Thymus (tissue), 11 donors: ENCODE measurements around the gene NUDT4. TPM values are rescaled to one million over a fixed set of nuclear protein-coding genes. Genes with fewer than 3 reads are reported as not detected.
"Not testable (repeated sequence)": the region's sequence is repeated elsewhere in the genome, so short reads cannot be mapped to it uniquely, and the experiment has no call there.

ENCODE experiments used
- DNase-seq, 9 donors: peaks; one replicate each; pipeline ENCODE4 v3.0.0-alpha.2; 2013; ENCODE audit warnings: low spot score in 9 of 9, low read depth in 6 of 9, missing footprints in 1 of 9
- H3K27ac ChIP-seq, 2 donors: one replicate each; pipeline ENCODE4 v1.5.1; 2013; ENCODE audit warnings: control low read depth in 1 of 2, low read depth in 1 of 2, low read length in 1 of 2, mild to moderate bottlenecking in 1 of 2, moderate library complexity in 1 of 2
- H3K27me3 ChIP-seq, 2 donors: one replicate each; pipeline ENCODE4 v1.5.1; 2013; ENCODE audit warnings: low read length in 1 of 2; ENCODE audit not compliant: control insufficient read depth in 2 of 2, insufficient read depth in 1 of 2
- H3K36me3 ChIP-seq, 2 donors: one replicate each; pipeline ENCODE4 v1.5.1; 2013; ENCODE audit warnings: low read length in 1 of 2, mild to moderate bottlenecking in 1 of 2, moderate library complexity in 1 of 2; ENCODE audit not compliant: control insufficient read depth in 2 of 2, insufficient read depth in 2 of 2
- H3K4me1 ChIP-seq, 2 donors: one replicate each; pipeline ENCODE4 v1.5.1; 2013; ENCODE audit warnings: low read length in 2 of 2; ENCODE audit not compliant: control insufficient read depth in 2 of 2, insufficient read depth in 2 of 2
- H3K4me3 ChIP-seq, 2 donors: one replicate each; pipeline ENCODE4 v1.5.1; 2013; ENCODE audit warnings: low read length in 2 of 2, control low read depth in 1 of 2, mild to moderate bottlenecking in 1 of 2
- H3K9me3 ChIP-seq, 2 donors: one replicate each; pipeline ENCODE4 v1.5.1; 2013; ENCODE audit warnings: low read length in 1 of 2, mild to moderate bottlenecking in 1 of 2; ENCODE audit not compliant: control insufficient read depth in 2 of 2, insufficient read depth in 1 of 2
- WGBS: extraction: QIAGEN DNeasy Blood & Tissue Kit; methylation state at CpG from one replicate; pipeline ENCODE4 v1.1.7; 2013; 5-methylcytosine and 5-hydroxymethylcytosine counted together
- polyA plus RNA-seq: library from polyadenylated mRNA; stranded (reverse); fragments of 200-250 nt; gene quantifications from one replicate; pipeline ENCODE4 v1.2.3, GENCODE V29; 2013
- total RNA-seq: library from RNA; stranded (reverse); fragments of 120-200 nt; gene quantifications from one replicate; pipeline ENCODE4 v1.2.4, GENCODE V29; 2013
- donor health status: healthy.

Gene NUDT4
- total and polyA plus RNA-seq, 2 donors = 26.7 to 42.3 TPM

DNA sequence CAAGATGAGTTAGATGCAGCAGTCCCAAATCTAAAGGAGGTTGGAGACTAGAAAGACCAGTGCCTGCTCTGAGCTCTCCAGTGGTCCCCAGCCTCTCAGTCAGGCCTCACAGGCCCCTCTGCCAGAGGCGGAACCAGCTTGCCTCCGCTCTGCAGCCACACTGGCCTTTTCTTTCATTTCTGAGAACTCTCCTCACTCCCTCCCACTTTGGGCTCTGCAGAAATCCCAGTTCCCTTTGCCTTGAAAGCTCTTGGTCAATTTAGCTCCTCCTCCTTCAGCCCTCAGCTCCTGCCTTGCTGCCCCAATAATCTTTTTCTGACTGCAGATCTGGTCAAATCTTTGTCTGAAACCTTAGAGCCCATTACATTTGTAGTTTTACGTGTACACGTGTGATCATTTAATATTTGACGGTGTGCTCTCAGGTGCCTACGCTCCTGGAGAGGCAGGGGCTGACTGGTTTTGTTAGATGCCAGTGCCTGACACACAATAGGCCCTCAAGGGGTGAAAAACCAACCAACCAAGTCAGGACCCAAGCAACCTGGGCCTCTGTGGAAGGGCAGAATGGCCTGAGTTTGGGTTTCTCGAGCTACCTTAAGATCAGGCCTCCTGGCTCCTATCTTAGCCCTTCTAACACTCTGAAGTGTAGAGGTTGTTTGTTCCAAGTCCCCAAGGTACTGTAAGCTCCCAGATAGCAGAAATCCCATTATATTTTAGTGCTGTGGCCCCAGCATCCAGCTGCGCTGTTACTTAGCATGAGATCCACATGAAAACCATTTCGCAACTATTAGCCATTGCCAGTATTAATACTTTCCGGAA is 1.1 kb upstream of the NUDT4 start:
- Histone ChIP-seq H3K4me3 (peak overlapping the region in 1 of 2 donors; percentile 51), H3K36me3 (no peaks in the 10 kb centered on the region), H3K4me1 (peaks cover 17 to 21% of the 10 kb centered on the region in 2 donors), H3K27ac (no peak overlapping the region), H3K27me3 (no peaks in the 10 kb centered on the region), H3K9me3 (no peaks in the 10 kb centered on the region)
- DNase-seq = no peak
- WGBS = 97% methylated on average over 10 of the region's 10 CpGs

DNA sequence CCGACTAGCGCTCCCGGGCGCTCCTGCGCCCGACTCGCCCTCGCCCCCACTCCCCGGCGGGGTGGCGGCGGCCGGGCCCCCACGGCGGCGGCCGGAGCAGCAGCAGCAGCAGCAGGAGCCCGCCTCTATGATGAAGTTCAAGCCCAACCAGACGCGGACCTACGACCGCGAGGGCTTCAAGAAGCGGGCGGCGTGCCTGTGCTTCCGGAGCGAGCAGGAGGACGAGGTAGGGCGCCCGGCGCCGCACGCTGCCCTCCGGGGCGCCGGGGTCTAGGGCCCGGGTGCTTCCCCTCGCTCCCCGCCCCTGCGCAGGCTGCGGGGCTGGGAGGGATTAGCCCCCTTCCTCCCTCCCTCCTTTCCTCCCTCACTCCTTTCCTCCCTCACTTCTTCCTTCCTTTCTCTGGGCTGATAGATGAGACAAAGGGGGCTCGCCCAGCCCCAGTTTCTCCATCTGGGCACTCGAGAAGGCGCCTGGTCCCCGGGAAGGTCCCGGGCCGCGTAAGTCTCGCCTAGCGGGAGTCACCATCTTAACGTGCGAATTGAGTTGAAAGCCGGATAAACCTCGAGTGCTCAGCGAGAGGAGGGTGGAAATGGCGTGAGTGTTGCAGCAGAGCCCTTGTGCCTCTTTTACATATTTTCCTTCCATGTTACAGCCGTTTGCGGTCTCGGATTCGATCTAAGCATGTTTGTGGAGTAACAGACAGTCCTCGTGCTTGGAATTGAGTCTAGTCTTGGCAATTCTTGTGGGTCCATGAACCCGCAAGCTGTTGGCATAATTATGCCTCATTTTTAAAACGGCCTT is 672 bp downstream of the NUDT4 start:
- H3K27ac ChIP-seq = peak overlapping the region; percentile 89 to 91
- peaks cover 17 to 21% of the 10 kb centered on the region in 2 donors for H3K4me1 ChIP-seq
- H3K36me3 ChIP-seq, H3K27me3 ChIP-seq, H3K9me3 ChIP-seq: not testable (repeated sequence)
- peak in 7 of 9 donors; percentile 56 to 87 (median 63) for DNase-seq
- peak overlapping the region; percentile 71 to 89 for H3K4me3 ChIP-seq
- WGBS = under 1% methylated on average over 46 of the region's 64 CpGs

DNA sequence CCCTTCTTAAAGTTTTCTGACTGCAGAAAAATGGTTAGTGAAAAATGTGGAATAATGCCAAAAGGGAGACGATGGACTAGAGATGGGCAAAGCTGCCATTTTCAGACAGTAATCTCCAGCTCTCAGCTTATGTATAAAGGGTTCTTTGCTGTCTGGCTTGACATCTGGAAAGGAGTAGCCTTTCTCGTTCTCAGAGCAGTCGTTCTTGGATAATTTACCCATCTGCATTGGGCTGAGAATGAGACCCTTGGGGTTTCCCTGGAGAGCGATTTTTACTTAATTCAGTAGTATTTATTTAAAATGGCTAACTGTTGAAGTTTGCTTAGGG is 1.2 kb downstream of the NUDT4 start:
- peaks cover 17 to 21% of the 10 kb centered on the region in 2 donors for H3K4me1 ChIP-seq
- H3K27me3 ChIP-seq = no peaks in the 10 kb centered on the region
- no peaks in the 10 kb centered on the region for H3K9me3 ChIP-seq
- H3K4me3 ChIP-seq = peak overlapping the region; percentile 71 to 89
- no peaks in the 10 kb centered on the region for H3K36me3 ChIP-seq
- peak in 2 of 9 donors; percentile 26 to 47 for DNase-seq
- peak overlapping the region; percentile 89 to 91 for H3K27ac ChIP-seq
- under 1% methylated on average over 4 of the region's 4 CpGs for WGBS

DNA sequence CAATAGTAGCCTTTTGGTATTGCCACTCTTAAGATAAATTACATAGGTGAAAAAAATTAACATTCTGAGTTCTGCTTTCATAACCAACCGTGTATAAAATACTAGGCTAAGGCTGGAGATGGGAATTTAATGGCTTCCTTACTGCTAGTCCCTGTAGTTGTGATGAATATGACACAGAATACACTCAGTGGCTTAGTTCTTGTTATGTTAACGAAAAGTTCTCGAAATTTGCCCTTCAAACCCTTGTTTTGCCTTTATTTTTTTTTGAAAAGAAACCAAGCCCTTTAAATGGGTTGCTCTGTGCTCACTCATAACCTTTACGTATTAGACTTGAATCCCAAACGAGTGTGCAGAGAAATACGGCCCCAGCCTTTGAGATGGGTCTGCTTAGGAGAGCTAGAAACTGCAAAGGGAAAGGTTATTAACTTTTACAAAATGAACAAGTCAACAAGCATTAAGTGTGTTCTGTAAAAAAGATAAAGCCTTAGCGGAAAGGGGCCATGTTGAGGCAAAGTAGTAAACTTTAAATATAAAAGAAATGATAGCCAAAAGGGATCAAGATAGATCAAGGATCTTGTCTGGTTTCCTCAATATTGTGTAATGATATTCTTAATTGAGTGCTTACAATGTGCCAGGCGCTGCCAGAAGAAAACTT is 1.7 kb downstream of the NUDT4 start:
- DNase-seq = peak in 3 of 9 donors; percentile 25 to 53 (median 50)
- Histone ChIP-seq H3K27me3 (no peaks in the 10 kb centered on the region), H3K4me3 (peak overlapping the region; percentile 71 to 89), H3K4me1 (peaks cover 17 to 19% of the 10 kb centered on the region in 2 donors), H3K36me3 (no peaks in the 10 kb centered on the region), H3K27ac (peak overlapping the region in 1 of 2 donors; percentile 91), H3K9me3 (no peaks in the 10 kb centered on the region)
- WGBS = 14% methylated on average over 8 of the region's 8 CpGs

DNA sequence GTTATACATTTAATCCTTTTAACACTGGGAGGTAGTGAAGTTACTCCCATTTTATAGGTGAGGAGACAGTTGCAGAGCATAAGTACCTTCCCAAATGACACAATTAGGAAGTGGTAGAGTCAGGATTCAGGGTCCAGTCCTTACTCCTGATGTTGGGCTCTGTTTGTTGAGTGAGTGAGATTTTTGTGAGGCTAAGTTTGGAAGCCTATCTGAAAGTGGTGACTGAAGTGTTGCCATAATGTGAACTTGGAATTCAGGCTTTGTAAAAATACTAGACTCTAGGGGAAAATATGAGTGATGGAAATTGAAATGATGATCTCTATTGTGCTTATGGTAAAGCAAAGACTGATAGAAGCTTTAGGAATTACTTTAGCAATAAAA is 2.2 kb downstream of the NUDT4 start:
- Histone ChIP-seq H3K4me3 (peak overlapping the region; percentile 71 to 89), H3K4me1 (peaks cover 17 to 19% of the 10 kb centered on the region in 2 donors), H3K9me3 (no peaks in the 10 kb centered on the region), H3K27ac (peak overlapping the region in 1 of 2 donors; percentile 91), H3K36me3 (peaks cover 0 to 1% of the 10 kb centered on the region in 2 donors), H3K27me3 (no peaks in the 10 kb centered on the region)
- DNase-seq = no peak

DNA sequence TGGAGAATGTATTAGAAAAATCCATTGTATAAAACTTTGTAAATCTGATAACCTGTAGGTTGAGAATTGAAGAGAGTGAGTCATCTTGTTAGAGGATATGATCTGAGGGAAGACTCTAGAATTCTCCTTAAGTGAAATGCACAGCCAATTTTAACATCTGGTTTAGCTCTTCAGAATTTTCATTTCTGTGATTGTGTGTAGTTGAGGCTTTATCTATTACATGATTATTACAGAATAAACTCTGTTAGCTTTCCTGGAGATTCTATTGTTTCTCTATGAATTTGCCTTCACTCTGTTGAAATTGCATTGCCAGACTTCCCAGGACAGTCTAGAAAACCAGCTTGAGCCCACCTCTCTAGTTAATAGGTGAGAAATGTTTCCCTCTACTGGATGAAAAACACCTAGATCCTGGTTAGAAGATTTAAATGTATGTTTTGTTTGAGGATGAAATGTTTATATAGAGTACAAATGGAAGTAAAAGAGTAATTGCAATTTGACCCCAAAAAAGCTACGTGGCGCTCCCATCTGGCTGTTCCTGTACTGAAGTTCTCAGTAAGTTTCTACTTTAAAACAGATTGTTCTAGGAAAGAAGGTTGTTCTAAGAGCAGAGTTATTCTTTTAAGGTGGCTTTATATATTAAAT is 2.9 kb downstream of the NUDT4 start:
- Histone ChIP-seq H3K36me3 (peaks cover 0 to 7% of the 10 kb centered on the region in 2 donors), H3K27me3 (no peaks in the 10 kb centered on the region), H3K4me1 (peaks cover 17 to 19% of the 10 kb centered on the region in 2 donors), H3K9me3 (no peaks in the 10 kb centered on the region), H3K27ac (no peak overlapping the region), H3K4me3 (peak overlapping the region; percentile 32 to 89)
- 32% methylated on average over 2 of the region's 2 CpGs for WGBS
- peak in 4 of 9 donors; percentile 23 to 72 (median 42) for DNase-seq

DNA sequence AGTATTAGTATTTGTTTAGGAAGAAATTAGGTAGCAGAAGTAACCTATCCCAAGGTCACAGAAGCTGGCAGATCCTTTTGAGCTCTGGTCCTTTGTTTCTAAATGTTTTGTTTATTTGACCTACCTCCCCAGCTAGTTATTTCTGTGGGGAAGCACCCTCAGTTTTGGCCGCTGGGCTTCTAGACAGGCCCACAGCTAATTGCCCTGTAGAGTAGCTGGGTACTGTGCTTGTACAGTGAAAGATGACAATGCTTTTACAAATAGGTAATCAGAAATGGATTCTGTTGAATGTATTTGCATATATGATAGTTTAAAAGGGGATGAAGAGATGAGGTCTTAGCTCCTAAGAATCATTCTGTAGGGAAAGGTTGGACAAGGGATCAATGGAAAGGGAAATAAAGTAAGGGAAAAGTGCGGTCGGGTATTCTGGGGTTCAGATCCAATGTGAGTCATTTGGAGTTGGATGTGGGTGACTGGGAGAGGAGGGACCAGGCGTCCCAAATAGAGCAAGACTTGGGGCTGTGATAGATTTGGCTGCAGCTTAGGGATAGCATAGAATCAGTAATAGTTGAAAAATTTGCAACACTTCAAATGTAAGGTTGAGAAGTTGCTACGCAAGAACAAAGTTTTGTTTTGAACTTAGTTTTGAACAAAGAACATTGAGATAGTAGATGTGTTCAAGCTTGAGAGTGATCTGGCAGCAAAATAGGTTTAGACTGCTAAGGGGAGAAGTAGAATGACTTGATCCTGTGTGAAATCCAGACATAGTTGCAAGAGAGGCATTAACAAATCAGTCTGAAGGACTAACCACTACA is 3.6 kb downstream of the NUDT4 start:
- Histone ChIP-seq H3K27me3 (no peaks in the 10 kb centered on the region), H3K9me3 (no peaks in the 10 kb centered on the region), H3K4me1 (peaks cover 17 to 19% of the 10 kb centered on the region in 2 donors), H3K27ac (peak overlapping the region in 1 of 2 donors; percentile 2), H3K4me3 (no peak overlapping the region), H3K36me3 (peaks cover 0 to 9% of the 10 kb centered on the region in 2 donors)
- DNase-seq = no peak
- WGBS = 88% methylated on average over 5 of the region's 5 CpGs

DNA sequence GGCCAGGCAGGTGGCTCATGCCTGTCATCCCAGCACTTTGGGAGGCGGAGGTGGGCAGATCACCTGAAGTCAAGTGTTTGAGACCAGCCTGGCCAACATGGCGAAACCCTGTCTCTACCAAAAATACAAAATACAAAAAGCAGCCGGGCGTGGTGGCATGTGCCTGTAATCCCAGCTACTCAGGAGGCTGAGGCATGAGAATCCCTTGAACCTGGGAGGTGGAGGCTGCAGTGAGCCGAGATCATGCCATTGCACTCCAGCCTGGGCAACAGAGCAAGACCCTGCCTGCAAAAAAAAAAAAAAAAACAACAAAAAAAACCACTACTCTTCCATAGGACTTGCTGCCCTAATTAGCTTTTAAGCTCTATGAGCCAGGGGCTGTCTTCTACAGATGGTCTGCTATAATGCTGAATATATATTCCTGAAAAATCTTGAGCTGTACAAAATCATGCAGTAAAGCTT is 4.3 kb downstream of the NUDT4 start:
- 97% methylated on average over 5 of the region's 5 CpGs for WGBS
- H3K27me3 ChIP-seq, H3K9me3 ChIP-seq, H3K4me3 ChIP-seq, DNase-seq, H3K36me3 ChIP-seq, H3K27ac ChIP-seq: not testable (repeated sequence)
- H3K4me1 ChIP-seq = peaks cover 11 to 15% of the 10 kb centered on the region in 2 donors
